HG02970 (cell line): ENCODE measurements around the gene CCDC86.

Experiments used
- ATAC-seq: cut with Tn5 transposase; IDR thresholded peaks from one replicate; pipeline ENCODE4 v1.9.1; 2021; ENCODE audit warnings: mild to moderate bottlenecking, moderate library complexity, moderate number of reproducible peaks; ENCODE audit not compliant: unreplicated experiment, low FRiP score

The CCDC86 gene

GRCh38 chr11:60867871-60868681 lies 26.2 kb downstream of the CCDC86 start:
- ATAC-seq = no peak

GRCh38 chr11:60868682-60869450 lies 27.0 kb downstream of the CCDC86 start:
- no peak for ATAC-seq

GRCh38 chr11:60869451-60869825 lies 27.5 kb downstream of the CCDC86 start:
- ATAC-seq = no peak

GRCh38 chr11:60870276-60870675 lies 28.4 kb downstream of the CCDC86 start:
- ATAC-seq = no peak

GRCh38 chr11:60870733-60871377 lies 28.9 kb downstream of the CCDC86 start:
- no peak for ATAC-seq

- no peak for ATAC-seq
Measured at GRCh38 chr11:60871378-60872061, 29.6 kb downstream of the CCDC86 start.

GRCh38 chr11:60872124-60872960 lies 30.4 kb downstream of the CCDC86 start:
- no peak for ATAC-seq

- ATAC-seq = no peak
Measured at GRCh38 chr11:60872961-60873524, 31.1 kb downstream of the CCDC86 start.

GRCh38 chr11:60873533-60873932 lies 31.6 kb downstream of the CCDC86 start:
- no peak for ATAC-seq

- no peak for ATAC-seq
Measured at GRCh38 chr11:60874421-60875365, 32.8 kb downstream of the CCDC86 start.

GRCh38 chr11:60875366-60876167 lies 33.7 kb downstream of the CCDC86 start:
- no peak for ATAC-seq

GRCh38 chr11:60876168-60876485 lies 34.2 kb downstream of the CCDC86 start:
- no peak for ATAC-seq

- ATAC-seq = no peak
Measured at GRCh38 chr11:60878245-60879101, 36.6 kb downstream of the CCDC86 start.

- no peak for ATAC-seq
Measured at GRCh38 chr11:60879104-60879503, 37.2 kb downstream of the CCDC86 start.

- no peak for ATAC-seq
Measured at GRCh38 chr11:60879971-60880588, 38.2 kb downstream of the CCDC86 start.

GRCh38 chr11:60880643-60881282 lies 38.9 kb downstream of the CCDC86 start:
- ATAC-seq = no peak
